ENCODE measurements around the gene XRCC1.
A peak's percentile ranks its signal among the peaks of the same experiment; 100 is the strongest.
"Not testable (repeated sequence)": the region's sequence is repeated elsewhere in the genome, so short reads cannot be mapped to it uniquely, and the experiment has no call there.

XRCC1 gene

DNA sequence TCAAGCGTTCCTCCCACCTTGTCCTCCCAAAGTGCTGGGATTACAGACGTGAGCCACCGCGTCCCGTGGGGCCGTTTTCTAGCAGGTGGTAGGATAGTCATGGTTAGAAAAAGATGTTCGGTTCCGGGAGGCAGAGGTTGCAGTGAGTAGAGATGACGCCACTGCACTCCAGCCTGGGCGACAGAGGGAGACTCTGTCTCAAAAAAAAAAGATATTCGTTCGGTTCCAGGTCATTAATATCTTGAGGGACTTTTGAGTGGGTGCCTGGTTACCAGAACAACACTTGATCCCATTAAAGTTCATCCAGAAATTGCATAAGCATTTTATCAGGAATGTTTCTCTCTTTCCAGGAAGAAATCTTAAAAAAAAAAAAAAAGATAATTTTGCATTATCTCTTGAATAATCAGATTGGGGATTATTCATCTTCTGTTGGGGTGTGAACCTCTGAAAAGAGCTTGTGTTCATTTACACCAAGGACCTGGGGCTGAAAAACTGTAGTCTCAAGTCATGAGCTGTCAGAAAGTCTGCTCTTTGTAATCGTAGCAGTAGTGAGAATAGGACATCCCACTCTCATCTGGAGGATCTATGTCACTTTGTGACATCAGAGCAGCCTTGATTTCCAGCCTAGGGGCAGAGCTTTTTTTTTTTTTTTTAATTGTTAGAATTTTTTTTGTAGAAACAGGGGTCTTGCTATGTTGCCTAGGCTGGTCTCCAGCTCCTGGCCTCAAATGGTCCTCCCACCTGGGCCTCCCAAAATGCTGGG is 47.3 kb downstream of the XRCC1 start:
- 70 to 76% methylated on average over 8 to 12 of the region's 13 CpGs for WGBS, 2 experiments (ENCODE audit: insufficient coverage in 2 of 2)
- Histone ChIP-seq H3K27ac (ENCODE audit: low read depth, low read length, severe bottlenecking) (no peak overlapping the region), H3K4me3 (ENCODE audit: extremely low read depth, insufficient read depth, low read length, poor library complexity, severe bottlenecking) (no peak overlapping the region)

DNA sequence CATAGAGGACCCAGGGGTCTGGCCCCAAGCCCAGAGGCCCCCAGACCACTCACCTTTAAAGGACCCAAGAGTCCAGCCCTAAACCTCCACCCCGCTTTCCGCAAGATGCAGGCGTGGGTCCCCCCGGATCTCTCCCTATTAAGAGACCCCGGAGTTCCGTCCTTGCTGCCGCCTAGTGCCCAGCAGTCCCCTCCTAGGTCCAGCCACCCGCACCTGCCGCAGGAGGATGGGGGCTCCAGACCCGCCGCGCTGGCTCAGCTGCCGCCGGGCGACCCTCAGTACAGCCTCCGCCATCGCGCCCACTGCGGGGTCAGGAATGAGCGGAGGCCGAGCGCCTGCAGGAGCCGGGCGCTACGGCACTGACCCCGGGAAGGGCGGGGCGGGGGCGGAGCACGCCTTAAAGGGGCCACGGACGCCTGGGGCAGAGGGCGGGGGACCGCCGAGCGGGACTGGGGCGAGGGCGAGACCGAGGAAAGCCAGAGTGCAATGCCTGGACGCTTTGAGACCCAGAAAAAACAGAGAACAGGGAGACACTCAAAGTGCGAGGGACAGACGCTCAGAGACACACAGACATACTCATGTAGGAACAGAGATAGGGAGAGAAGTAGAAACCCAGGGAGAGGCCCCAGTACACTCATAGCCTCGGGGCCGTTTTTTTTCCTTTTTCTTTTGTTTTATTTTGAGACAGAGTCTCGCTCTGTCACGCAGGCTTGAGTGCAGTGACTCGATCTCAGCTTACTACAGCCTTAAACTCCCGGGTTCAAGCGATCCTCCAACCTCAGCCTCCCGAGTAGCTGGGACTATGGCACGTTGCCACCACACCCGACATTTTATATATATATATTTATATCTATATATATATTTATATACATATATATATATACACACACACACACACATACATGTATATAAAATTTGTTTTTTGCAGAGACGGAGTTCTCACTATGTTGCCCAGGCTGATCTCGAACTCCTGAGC is 48.2 kb downstream of the XRCC1 start, which contains the start of gene ETHE1:
ETHE1 (minus strand) TSS at position 318 of the 976 bp plus-strand sequence; CDS start at position 294, 24 bp downstream.
- Histone ChIP-seq H3K9me3 (ENCODE audit: control insufficient read depth, low read length) (no peaks in the 10 kb centered on the region), H3K4me1 (ENCODE audit: control insufficient read depth, insufficient read depth, low read length, poor library complexity, severe bottlenecking) (peaks cover 10% of the 10 kb centered on the region), H3K36me3 (ENCODE audit: control insufficient read depth, insufficient read depth, low read length) (peaks cover 4% of the 10 kb centered on the region), H3K27ac (ENCODE audit: low read depth, low read length, severe bottlenecking) (peak within 1 kb of the TSS; percentile 64), H3K4me3 (ENCODE audit: extremely low read depth, insufficient read depth, low read length, poor library complexity, severe bottlenecking) (peak within 1 kb of the TSS; percentile 88)
- WGBS, 2 experiments (ENCODE audit: insufficient coverage in 2 of 2): 1 to 3% methylated on average over 37 to 40 of the region's 54 CpGs

More for the DNA sequence above, 47.3 kb downstream of the XRCC1 start:
- no peaks in the 10 kb centered on the region for H3K9me3 ChIP-seq (ENCODE audit: control insufficient read depth, low read length)
- peaks cover 4% of the 10 kb centered on the region for H3K36me3 ChIP-seq (ENCODE audit: control insufficient read depth, insufficient read depth, low read length)
- peaks cover 16% of the 10 kb centered on the region for H3K4me1 ChIP-seq (ENCODE audit: control insufficient read depth, insufficient read depth, low read length, poor library complexity, severe bottlenecking)

DNA sequence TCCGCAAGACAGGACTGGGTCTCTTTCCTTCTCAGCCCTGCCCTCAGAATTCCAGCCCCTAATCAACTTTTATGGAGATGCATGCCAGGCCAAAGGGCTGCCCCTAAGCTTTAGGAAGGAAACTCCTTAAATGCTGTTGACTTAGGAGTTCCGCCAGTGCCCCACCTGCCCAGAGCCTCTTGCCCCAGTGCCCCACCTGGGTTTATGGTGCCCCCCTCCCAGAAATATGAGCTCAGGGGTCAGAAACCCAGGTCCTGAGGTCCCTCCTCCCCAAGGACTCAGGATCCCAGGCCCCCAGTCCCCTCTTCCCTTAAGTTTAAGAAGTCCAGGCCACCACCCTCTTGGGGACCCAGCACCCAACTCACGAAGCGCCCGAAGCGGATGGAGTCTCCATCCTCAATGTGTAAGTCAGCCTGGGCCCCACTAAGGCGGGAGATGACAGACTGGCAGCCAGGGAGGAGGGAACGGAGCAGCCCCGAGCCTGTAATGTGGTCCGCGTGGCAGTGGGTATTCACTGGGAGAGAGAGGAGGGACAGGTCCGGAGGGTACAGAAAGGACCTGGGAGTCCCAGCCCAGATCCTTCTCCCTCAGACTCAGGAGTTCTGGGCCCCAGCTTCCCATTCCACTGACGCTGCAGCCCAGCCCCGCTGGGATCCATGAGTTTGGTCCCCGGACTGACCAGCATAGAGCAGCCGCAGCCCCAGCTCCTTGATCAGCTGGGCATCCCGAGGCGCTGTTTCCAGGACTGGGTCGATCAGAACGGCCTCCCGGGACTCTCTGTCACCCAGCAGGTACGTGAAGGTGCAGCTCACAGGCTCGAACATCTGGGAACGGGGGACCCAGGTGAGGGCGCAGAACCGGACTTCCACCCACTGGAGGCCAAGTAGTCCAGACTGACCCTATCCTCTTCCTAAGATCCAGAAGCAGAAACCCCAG is 49.2 kb downstream of the XRCC1 start:
- H3K27ac ChIP-seq (ENCODE audit: low read depth, low read length, severe bottlenecking): no peak overlapping the region
- peaks cover 9% of the 10 kb centered on the region for H3K4me1 ChIP-seq (ENCODE audit: control insufficient read depth, insufficient read depth, low read length, poor library complexity, severe bottlenecking)
- WGBS, 2 experiments (ENCODE audit: insufficient coverage in 2 of 2): 3 to 4% methylated on average over 19 to 22 of the region's 26 CpGs
- H3K36me3 ChIP-seq (ENCODE audit: control insufficient read depth, insufficient read depth, low read length): peaks cover 7% of the 10 kb centered on the region
- H3K9me3 ChIP-seq (ENCODE audit: control insufficient read depth, low read length): no peaks in the 10 kb centered on the region
- H3K4me3 ChIP-seq (ENCODE audit: extremely low read depth, insufficient read depth, low read length, poor library complexity, severe bottlenecking): peak overlapping the region; percentile 88

GRCh38 chr19:43524922-43525835 is 50.1 kb downstream of the XRCC1 start:
- Histone ChIP-seq H3K4me3 (ENCODE audit: extremely low read depth, insufficient read depth, low read length, poor library complexity, severe bottlenecking) (peak overlapping the region; percentile 88), H3K9me3 (ENCODE audit: control insufficient read depth, low read length) (no peaks in the 10 kb centered on the region), H3K4me1 (ENCODE audit: control insufficient read depth, insufficient read depth, low read length, poor library complexity, severe bottlenecking) (peaks cover 9% of the 10 kb centered on the region), H3K27ac (ENCODE audit: low read depth, low read length, severe bottlenecking) (no peak overlapping the region), H3K36me3 (ENCODE audit: control insufficient read depth, insufficient read depth, low read length) (peaks cover 11% of the 10 kb centered on the region)
- WGBS, 2 experiments (ENCODE audit: insufficient coverage in 2 of 2): 4 to 6% methylated on average over 8 to 9 of the region's 12 CpGs

- WGBS, 2 experiments (ENCODE audit: insufficient coverage in 2 of 2): 88 to 97% methylated on average over 6 to 8 of the region's 8 CpGs
- H3K9me3 ChIP-seq (ENCODE audit: control insufficient read depth, low read length); H3K4me3 ChIP-seq (ENCODE audit: extremely low read depth, insufficient read depth, low read length, poor library complexity, severe bottlenecking); H3K27ac ChIP-seq (ENCODE audit: low read depth, low read length, severe bottlenecking): not testable (repeated sequence)
- Histone ChIP-seq H3K4me1 (ENCODE audit: control insufficient read depth, insufficient read depth, low read length, poor library complexity, severe bottlenecking) (peaks cover 13% of the 10 kb centered on the region), H3K36me3 (ENCODE audit: control insufficient read depth, insufficient read depth, low read length) (peaks cover 11% of the 10 kb centered on the region)
Observed at GRCh38 chr19:43523696-43524095, 51.6 kb downstream of the XRCC1 start.

GRCh38 chr19:43522929-43523328 is 52.4 kb downstream of the XRCC1 start:
- WGBS, 2 experiments (ENCODE audit: insufficient coverage in 2 of 2): 100% methylated on average over 1 to 2 of the region's 5 CpGs

GRCh38 chr19:43519436-43520088 is 55.8 kb downstream of the XRCC1 start:
- H3K4me1 ChIP-seq (ENCODE audit: control insufficient read depth, insufficient read depth, low read length, poor library complexity, severe bottlenecking): peaks cover 8% of the 10 kb centered on the region
- 61 to 63% methylated on average over 3 to 7 of the region's 10 CpGs for WGBS, 2 experiments (ENCODE audit: insufficient coverage in 2 of 2)
- H3K4me3 ChIP-seq (ENCODE audit: extremely low read depth, insufficient read depth, low read length, poor library complexity, severe bottlenecking): no peak overlapping the region
- H3K9me3 ChIP-seq (ENCODE audit: control insufficient read depth, low read length): no peaks in the 10 kb centered on the region
- peaks cover 34% of the 10 kb centered on the region for H3K36me3 ChIP-seq (ENCODE audit: control insufficient read depth, insufficient read depth, low read length)
- no peak overlapping the region for H3K27ac ChIP-seq (ENCODE audit: low read depth, low read length, severe bottlenecking)

More at GRCh38 chr19:43522929-43523328, 52.4 kb downstream of the XRCC1 start:
- peaks cover 14% of the 10 kb centered on the region for H3K4me1 ChIP-seq (ENCODE audit: control insufficient read depth, insufficient read depth, low read length, poor library complexity, severe bottlenecking)
- H3K4me3 ChIP-seq (ENCODE audit: extremely low read depth, insufficient read depth, low read length, poor library complexity, severe bottlenecking): no peak overlapping the region
- no peak overlapping the region for H3K27ac ChIP-seq (ENCODE audit: low read depth, low read length, severe bottlenecking)
- H3K9me3 ChIP-seq (ENCODE audit: control insufficient read depth, low read length): no peaks in the 10 kb centered on the region
- H3K36me3 ChIP-seq (ENCODE audit: control insufficient read depth, insufficient read depth, low read length): peaks cover 11% of the 10 kb centered on the region

- no CpG with 5 or more reads among the region's 4 CpGs for WGBS, 2 experiments (ENCODE audit: insufficient coverage in 2 of 2)
- Histone ChIP-seq H3K4me3 (ENCODE audit: extremely low read depth, insufficient read depth, low read length, poor library complexity, severe bottlenecking) (no peak overlapping the region), H3K9me3 (ENCODE audit: control insufficient read depth, low read length) (no peaks in the 10 kb centered on the region), H3K36me3 (ENCODE audit: control insufficient read depth, insufficient read depth, low read length) (peaks cover 33% of the 10 kb centered on the region), H3K4me1 (ENCODE audit: control insufficient read depth, insufficient read depth, low read length, poor library complexity, severe bottlenecking) (peaks cover 8% of the 10 kb centered on the region), H3K27ac (ENCODE audit: low read depth, low read length, severe bottlenecking) (no peak overlapping the region)
Observed at GRCh38 chr19:43518051-43518450, 57.3 kb downstream of the XRCC1 start.

- H3K36me3 ChIP-seq (ENCODE audit: control insufficient read depth, insufficient read depth, low read length): peaks cover 49% of the 10 kb centered on the region
- not testable (repeated sequence) for H3K4me3 ChIP-seq (ENCODE audit: extremely low read depth, insufficient read depth, low read length, poor library complexity, severe bottlenecking); H3K27ac ChIP-seq (ENCODE audit: low read depth, low read length, severe bottlenecking); H3K4me1 ChIP-seq (ENCODE audit: control insufficient read depth, insufficient read depth, low read length, poor library complexity, severe bottlenecking); H3K9me3 ChIP-seq (ENCODE audit: control insufficient read depth, low read length)
Observed at GRCh38 chr19:43512399-43512798, 62.9 kb downstream of the XRCC1 start.
